Neural crest cell (in vitro differentiated cells): Measurements from ENCODE around the gene TRIM71. TPM values are rescaled to one million over a fixed set of nuclear protein-coding genes. Genes with fewer than 3 reads are reported as not detected.

Experiments used
- DNase-seq: peaks from one replicate; pipeline ENCODE4 v3.0.0; 2021; ENCODE audit warnings: low read depth, mixed read lengths, low spot score
- H3K27ac Mint-ChIP-seq: one replicate; pipeline ENCODE4 v1.8.0; 2021; ENCODE audit warnings: mild to moderate bottlenecking, mixed read lengths; ENCODE audit not compliant: unreplicated experiment
- H3K27me3 Mint-ChIP-seq: 2 replicates; pipeline ENCODE4 v1.8.0; 2021; ENCODE audit warnings: low read depth, mild to moderate bottlenecking, mixed read lengths
- H3K36me3 Mint-ChIP-seq: 2 replicates; pipeline ENCODE4 v1.8.0; 2021; ENCODE audit warnings: low read depth, mild to moderate bottlenecking, mixed read lengths
- H3K4me1 Mint-ChIP-seq: 2 replicates; pipeline ENCODE4 v1.8.0; 2021; ENCODE audit warnings: mixed read lengths
- H3K4me3 Mint-ChIP-seq: one replicate; pipeline ENCODE4 v1.8.0; 2021; ENCODE audit warnings: mild to moderate bottlenecking, mixed read lengths
- H3K9me3 Mint-ChIP-seq: 2 replicates; pipeline ENCODE4 v1.8.0; 2021; ENCODE audit warnings: mixed read lengths
- total RNA-seq: library from RNA; stranded (reverse); gene quantifications from 2 replicates; pipeline ENCODE4 v1.2.1, GENCODE V29; 2021
- TF ChIP-seq, protein P1 (sequence below): fragments of 200-600 bp; sonication (generic); conservative IDR thresholded peaks from 2 replicates; pipeline ENCODE4 v1.5.0; 2021; ENCODE audit warnings: antibody characterized with exemption, mild to moderate bottlenecking

Gene TRIM71
- total RNA-seq, 1 donor from 2014 or later: 92.4 TPM

DNA sequence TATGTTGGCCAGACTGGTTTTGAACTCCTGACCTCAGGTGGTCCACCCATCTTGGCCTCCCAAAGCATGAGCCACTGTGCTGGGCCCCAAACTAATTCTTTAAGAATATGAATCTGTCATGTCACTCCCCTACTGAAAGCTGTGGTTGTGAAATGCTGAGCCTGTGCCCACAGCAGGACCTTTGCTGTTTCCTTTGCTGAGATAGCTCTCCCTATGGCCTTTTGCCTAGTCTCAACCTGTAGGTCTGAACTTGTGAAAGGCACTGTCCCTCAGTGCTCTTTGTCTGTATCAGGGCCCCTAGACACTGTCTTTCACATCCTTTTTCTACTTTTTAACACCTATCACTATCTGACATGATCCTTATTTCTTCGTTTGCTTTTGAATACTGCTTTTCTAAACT, 70.9 kb downstream of the TRIM71 start:
- H3K4me3 Mint-ChIP-seq: peak overlapping the region; percentile 1
- peaks cover 40% of the 10 kb centered on the region for H3K4me1 Mint-ChIP-seq
- TF ChIP-seq, protein P1, sequence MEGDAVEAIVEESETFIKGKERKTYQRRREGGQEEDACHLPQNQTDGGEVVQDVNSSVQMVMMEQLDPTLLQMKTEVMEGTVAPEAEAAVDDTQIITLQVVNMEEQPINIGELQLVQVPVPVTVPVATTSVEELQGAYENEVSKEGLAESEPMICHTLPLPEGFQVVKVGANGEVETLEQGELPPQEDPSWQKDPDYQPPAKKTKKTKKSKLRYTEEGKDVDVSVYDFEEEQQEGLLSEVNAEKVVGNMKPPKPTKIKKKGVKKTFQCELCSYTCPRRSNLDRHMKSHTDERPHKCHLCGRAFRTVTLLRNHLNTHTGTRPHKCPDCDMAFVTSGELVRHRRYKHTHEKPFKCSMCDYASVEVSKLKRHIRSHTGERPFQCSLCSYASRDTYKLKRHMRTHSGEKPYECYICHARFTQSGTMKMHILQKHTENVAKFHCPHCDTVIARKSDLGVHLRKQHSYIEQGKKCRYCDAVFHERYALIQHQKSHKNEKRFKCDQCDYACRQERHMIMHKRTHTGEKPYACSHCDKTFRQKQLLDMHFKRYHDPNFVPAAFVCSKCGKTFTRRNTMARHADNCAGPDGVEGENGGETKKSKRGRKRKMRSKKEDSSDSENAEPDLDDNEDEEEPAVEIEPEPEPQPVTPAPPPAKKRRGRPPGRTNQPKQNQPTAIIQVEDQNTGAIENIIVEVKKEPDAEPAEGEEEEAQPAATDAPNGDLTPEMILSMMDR: no peak
- DNase-seq: no peak
- peak overlapping the region; percentile 68 for H3K27ac Mint-ChIP-seq
- no peaks in the 10 kb centered on the region for H3K27me3 Mint-ChIP-seq
- H3K36me3 Mint-ChIP-seq: peaks cover 27% of the 10 kb centered on the region
- no peaks in the 10 kb centered on the region for H3K9me3 Mint-ChIP-seq

DNA sequence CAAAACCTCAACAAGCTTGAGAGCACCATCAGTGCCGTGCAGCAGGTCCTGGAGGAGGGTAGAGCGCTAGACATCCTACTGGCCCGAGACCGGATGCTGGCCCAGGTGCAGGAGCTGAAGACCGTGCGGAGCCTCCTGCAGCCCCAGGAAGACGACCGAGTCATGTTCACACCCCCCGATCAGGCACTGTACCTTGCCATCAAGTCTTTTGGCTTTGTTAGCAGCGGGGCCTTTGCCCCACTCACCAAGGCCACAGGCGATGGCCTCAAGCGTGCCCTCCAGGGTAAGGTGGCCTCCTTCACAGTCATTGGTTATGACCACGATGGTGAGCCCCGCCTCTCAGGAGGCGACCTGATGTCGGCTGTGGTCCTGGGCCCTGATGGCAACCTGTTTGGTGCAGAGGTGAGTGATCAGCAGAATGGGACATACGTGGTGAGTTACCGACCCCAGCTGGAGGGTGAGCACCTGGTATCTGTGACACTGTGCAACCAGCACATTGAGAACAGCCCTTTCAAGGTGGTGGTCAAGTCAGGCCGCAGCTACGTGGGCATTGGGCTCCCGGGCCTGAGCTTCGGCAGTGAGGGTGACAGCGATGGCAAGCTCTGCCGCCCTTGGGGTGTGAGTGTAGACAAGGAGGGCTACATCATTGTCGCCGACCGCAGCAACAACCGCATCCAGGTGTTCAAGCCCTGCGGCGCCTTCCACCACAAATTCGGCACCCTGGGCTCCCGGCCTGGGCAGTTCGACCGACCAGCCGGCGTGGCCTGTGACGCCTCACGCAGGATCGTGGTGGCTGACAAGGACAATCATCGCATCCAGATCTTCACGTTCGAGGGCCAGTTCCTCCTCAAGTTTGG, 72.9 kb downstream of the TRIM71 start:
- DNase-seq: no peak
- no peaks in the 10 kb centered on the region for H3K27me3 Mint-ChIP-seq
- peaks cover 34% of the 10 kb centered on the region for H3K36me3 Mint-ChIP-seq
- no peaks in the 10 kb centered on the region for H3K9me3 Mint-ChIP-seq
- H3K27ac Mint-ChIP-seq: no peak overlapping the region
- no peak overlapping the region for H3K4me3 Mint-ChIP-seq
- TF ChIP-seq, protein P1: no peak
- peaks cover 24% of the 10 kb centered on the region for H3K4me1 Mint-ChIP-seq

DNA sequence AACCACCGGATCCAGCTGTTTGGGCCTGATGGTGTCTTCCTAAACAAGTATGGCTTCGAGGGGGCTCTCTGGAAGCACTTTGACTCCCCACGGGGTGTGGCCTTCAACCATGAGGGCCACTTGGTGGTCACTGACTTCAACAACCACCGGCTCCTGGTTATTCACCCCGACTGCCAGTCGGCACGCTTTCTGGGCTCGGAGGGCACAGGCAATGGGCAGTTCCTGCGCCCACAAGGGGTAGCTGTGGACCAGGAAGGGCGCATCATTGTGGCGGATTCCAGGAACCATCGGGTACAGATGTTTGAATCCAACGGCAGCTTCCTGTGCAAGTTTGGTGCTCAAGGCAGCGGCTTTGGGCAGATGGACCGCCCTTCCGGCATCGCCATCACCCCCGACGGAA, 73.6 kb downstream of the TRIM71 start:
- Mint-ChIP-seq H3K4me1 (peaks cover 17% of the 10 kb centered on the region), H3K4me3 (no peak overlapping the region), H3K9me3 (no peaks in the 10 kb centered on the region), H3K36me3 (peaks cover 39% of the 10 kb centered on the region), H3K27ac (no peak overlapping the region), H3K27me3 (no peaks in the 10 kb centered on the region)
- no peak for DNase-seq
- TF ChIP-seq, protein P1: no peak

DNA sequence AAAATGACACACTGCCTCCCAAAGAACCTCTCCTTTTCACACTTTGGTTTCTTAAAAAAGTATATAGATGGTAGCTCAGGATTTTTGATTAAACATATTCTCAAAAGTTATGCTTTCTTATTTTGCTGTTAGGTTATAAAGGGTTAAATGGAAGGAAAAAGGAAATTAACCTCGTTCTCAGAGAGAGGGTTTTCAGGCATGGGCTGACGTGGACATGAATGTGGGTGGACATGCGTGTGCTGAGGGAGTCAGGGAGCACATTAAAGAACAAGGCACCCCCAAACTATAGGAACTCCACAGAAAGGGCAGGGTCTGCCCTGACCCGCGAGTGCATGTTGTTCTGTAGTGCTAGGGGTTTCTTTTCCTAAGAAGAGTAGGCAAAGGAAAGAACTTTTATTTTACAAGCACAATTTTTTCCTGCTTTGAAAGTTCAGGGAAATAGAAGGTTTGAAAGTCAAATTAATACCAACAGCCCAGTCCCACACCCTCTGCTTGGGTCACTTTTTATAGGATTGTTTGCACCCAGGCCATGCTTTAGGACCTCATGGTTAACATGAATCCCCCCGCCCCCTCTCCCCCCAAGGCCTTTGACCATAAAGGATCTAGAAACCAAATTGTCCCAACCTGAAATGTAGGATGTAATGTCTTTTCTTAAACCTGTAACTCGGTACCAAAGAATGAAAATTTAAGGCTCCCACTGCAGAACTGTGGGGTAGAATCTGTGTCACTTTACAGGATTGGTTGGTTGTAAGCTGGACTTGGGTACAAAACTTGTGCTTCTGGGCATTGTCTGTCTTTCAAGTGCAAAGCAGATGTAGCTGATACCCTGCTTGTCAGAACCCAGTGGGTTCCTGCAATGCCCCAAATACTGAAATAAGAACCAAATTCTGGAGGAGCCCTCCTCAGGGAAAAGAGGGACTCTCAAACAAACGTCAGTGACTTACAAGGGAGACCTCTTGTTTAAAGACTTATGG, 75.1 kb downstream of the TRIM71 start:
- no peaks in the 10 kb centered on the region for H3K9me3 Mint-ChIP-seq
- H3K27ac Mint-ChIP-seq: peak overlapping the region; percentile 62
- TF ChIP-seq, protein P1: no peak
- peaks cover 3% of the 10 kb centered on the region for H3K4me1 Mint-ChIP-seq
- no peak for DNase-seq
- H3K27me3 Mint-ChIP-seq: no peaks in the 10 kb centered on the region
- no peak overlapping the region for H3K4me3 Mint-ChIP-seq
- H3K36me3 Mint-ChIP-seq: peaks cover 38% of the 10 kb centered on the region

DNA sequence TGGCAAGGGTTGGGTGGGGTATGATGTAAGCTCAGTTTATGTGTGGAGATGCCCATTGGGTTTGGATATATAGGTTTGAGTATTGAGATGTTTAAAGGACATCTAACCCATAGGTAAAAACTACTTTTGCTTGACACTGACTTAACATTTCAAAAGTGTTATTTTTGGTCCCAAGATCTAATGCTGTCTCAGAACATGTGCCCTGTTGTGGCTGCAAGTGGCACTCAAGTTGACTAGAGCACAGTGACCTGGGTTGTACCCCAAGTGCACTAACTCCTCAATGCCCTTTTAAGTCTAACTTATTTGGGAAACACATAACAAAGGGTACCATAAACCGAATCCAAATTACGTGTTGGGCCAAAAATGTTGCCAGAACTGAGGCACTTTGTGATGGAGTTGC, 77.2 kb downstream of the TRIM71 start:
- H3K4me1 Mint-ChIP-seq: no peaks in the 10 kb centered on the region
- TF ChIP-seq, protein P1: no peak
- no peak for DNase-seq
- H3K9me3 Mint-ChIP-seq: no peaks in the 10 kb centered on the region
- no peak overlapping the region for H3K4me3 Mint-ChIP-seq
- H3K27me3 Mint-ChIP-seq: no peaks in the 10 kb centered on the region
- no peak overlapping the region for H3K27ac Mint-ChIP-seq
- peaks cover 35% of the 10 kb centered on the region for H3K36me3 Mint-ChIP-seq
